CD8-positive, alpha-beta memory T cell (primary cell): ENCODE measurements around the gene TCP11L1. TPM values are rescaled to one million over a fixed set of nuclear protein-coding genes. Genes with fewer than 3 reads are reported as not detected.
A peak's percentile ranks its signal among the peaks of the same experiment; 100 is the strongest.

Experiments
- CTCF ChIA-PET: fragments of 350-600 bp; sonication (Branson Sonifier 250); formaldehyde crosslinking; loops from one replicate; lab custom pipeline; 2021; ENCODE audit warnings: antibody characterized with exemption; lab: Charles Lee
- POLR2A ChIA-PET: fragments of 350-600 bp; sonication (Branson Sonifier 250); formaldehyde crosslinking; loops from one replicate; lab custom pipeline; 2021; ENCODE audit warnings: antibody characterized with exemption; lab: Charles Lee
- DNase-seq, 5 donors: peaks; one replicate each; pipeline versions ENCODE4 v3.0.0 to v3.0.0-alpha.2; 2020 to 2022; ENCODE audit warnings: mixed read lengths in 1 of 5
- H3K27ac ChIP-seq: one replicate; pipeline ENCODE4 v1.7.0; 2013; ENCODE audit warnings: low read depth, mild to moderate bottlenecking, low read length, moderate library complexity
- H3K27me3 ChIP-seq: 2 replicates; pipeline ENCODE4 v1.7.0; 2013; ENCODE audit warnings: low read length, mild to moderate bottlenecking; ENCODE audit not compliant: insufficient read depth, poor library complexity, severe bottlenecking
- H3K36me3 ChIP-seq: 2 replicates; pipeline ENCODE4 v1.7.0; 2013; ENCODE audit warnings: mild to moderate bottlenecking, low read length, moderate library complexity; ENCODE audit not compliant: insufficient read depth
- H3K4me1 ChIP-seq: 2 replicates; pipeline ENCODE4 v1.7.0; 2013; ENCODE audit warnings: mild to moderate bottlenecking, low read length, moderate library complexity; ENCODE audit not compliant: insufficient read depth
- H3K4me3 ChIP-seq: 2 replicates; pipeline ENCODE4 v1.7.0; 2013; ENCODE audit warnings: mild to moderate bottlenecking, low read length
- H3K9me3 ChIP-seq: 2 replicates; pipeline ENCODE4 v1.7.0; 2013; ENCODE audit warnings: mild to moderate bottlenecking, low read length
- H3K27ac Mint-ChIP-seq, 8 donors: one replicate each; pipeline ENCODE4 v1.8.0; 2020 to 2021; ENCODE audit warnings: mixed read lengths in 8 of 8, mild to moderate bottlenecking in 6 of 8, inconsistent platforms in 3 of 8, moderate library complexity in 3 of 8
- H3K27me3 Mint-ChIP-seq, 2 donors: one replicate each; pipeline ENCODE4 v1.8.0; 2020 to 2021; ENCODE audit warnings: mixed read lengths in 2 of 2, mild to moderate bottlenecking in 1 of 2, moderate library complexity in 1 of 2
- H3K36me3 Mint-ChIP-seq, 3 donors: one replicate each; pipeline ENCODE4 v1.8.0; 2020 to 2021; ENCODE audit warnings: mixed read lengths in 3 of 3, inconsistent platforms in 1 of 3, mild to moderate bottlenecking in 1 of 3
- H3K4me1 Mint-ChIP-seq, 3 donors: one replicate each; pipeline ENCODE4 v1.8.0; 2020 to 2021; ENCODE audit warnings: mixed read lengths in 3 of 3, inconsistent platforms in 1 of 3, mild to moderate bottlenecking in 1 of 3
- H3K4me3 Mint-ChIP-seq, 7 donors: one replicate each; pipeline ENCODE4 v1.8.0; 2020 to 2021; ENCODE audit warnings: mixed read lengths in 7 of 7, mild to moderate bottlenecking in 6 of 7, moderate library complexity in 4 of 7, inconsistent platforms in 2 of 7
- H3K9me3 Mint-ChIP-seq, 5 donors: one replicate each; pipeline ENCODE4 v1.8.0; 2020 to 2022; ENCODE audit warnings: mixed read lengths in 5 of 5, mild to moderate bottlenecking in 3 of 5, moderate library complexity in 2 of 5, inconsistent platforms in 1 of 5
- polyA plus RNA-seq: library from polyadenylated mRNA; unstranded; fragments of 300-500 nt; fragmentation: Illumina TruSeq; gene quantifications from one replicate; pipeline ENCODE4 v1.2.3, GENCODE V29; 2021
- total RNA-seq, 2 experiments: library from RNA; stranded (reverse); gene quantifications; one replicate each; pipeline ENCODE4 v1.2.3, GENCODE V29; 2021

TCP11L1 gene, protein sequence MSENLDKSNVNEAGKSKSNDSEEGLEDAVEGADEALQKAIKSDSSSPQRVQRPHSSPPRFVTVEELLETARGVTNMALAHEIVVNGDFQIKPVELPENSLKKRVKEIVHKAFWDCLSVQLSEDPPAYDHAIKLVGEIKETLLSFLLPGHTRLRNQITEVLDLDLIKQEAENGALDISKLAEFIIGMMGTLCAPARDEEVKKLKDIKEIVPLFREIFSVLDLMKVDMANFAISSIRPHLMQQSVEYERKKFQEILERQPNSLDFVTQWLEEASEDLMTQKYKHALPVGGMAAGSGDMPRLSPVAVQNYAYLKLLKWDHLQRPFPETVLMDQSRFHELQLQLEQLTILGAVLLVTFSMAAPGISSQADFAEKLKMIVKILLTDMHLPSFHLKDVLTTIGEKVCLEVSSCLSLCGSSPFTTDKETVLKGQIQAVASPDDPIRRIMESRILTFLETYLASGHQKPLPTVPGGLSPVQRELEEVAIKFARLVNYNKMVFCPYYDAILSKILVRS
- 10 to 100 TPM; 22.1 to 22.2 TPM for total RNA-seq
- 7.5 TPM for polyA plus RNA-seq

DNA sequence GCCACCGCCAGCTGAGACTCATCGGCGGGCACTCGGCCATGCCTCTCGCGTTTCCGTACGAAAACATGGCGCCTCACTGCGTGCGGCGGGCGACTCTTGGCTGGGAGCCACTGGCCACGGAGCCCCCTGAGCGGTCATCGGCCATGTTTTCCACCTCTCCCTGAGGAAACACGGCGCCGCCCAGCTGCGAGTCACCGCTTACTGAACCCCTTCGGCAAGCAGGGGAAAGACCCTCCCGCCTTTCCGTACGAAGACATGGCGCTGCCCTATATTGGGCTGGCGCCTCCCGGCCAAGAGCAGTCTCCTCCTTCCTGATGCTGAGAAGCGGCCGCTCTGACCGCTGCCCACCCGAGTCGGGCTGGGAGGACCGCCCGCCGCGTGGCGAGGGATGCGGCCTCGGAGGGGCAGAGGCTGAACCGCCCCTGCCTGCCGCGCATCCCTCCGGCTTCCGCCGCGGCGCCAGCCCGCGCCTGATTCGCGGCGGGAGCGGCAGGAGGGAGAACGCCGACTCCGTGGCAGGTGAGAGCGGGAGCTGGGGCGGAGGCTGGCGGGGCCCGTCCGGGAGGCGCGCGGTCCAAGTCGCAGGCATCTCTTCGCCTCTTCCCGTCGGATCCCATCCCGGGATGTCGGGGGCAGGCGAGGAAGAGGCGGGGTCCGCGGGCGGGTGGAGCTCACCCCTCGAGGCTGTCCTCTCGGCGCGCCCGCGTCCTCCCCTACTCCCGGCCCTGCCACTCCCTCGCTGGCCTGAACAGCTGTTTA lies at the start of gene TCP11L1:
Gene TCP11L1 (plus strand): TSS at position 299 of the 759 bp plus-strand sequence. CDS start 4,202 bp downstream, outside the sequence.
- H3K36me3 Mint-ChIP-seq: peaks cover 0 to 15% (median 0%) of the 10 kb centered on the region in 3 donors
- peaks cover 5 to 11% of the 10 kb centered on the region in 2 donors for H3K27me3 Mint-ChIP-seq
- DNase-seq: peak; percentile 47 to 89 (median 79)
- no peaks in the 10 kb centered on the region for H3K9me3 Mint-ChIP-seq
- H3K4me1 ChIP-seq: peaks cover 10% of the 10 kb centered on the region
- H3K4me1 Mint-ChIP-seq: peaks cover 16 to 23% (median 23%) of the 10 kb centered on the region in 3 donors
- H3K27me3 ChIP-seq: no peaks in the 10 kb centered on the region
- POLR2A ChIA-PET: interaction anchor here (0.8 to 1.4 kb wide), 6 partner anchors 14 to 28 kb away, joined by 3 to 5 read pairs (median 3); partner anchors contain the start of gene DEPDC7
- peak within 1 kb of the TSS; percentile 92 to 98 (median 94) for H3K27ac Mint-ChIP-seq
- peak within 1 kb of the TSS; percentile 78 for H3K27ac ChIP-seq
- H3K9me3 ChIP-seq: no peaks in the 10 kb centered on the region
- no peaks in the 10 kb centered on the region for H3K36me3 ChIP-seq
- H3K4me3 Mint-ChIP-seq: peak within 1 kb of the TSS; percentile 94 to 98 (median 95)
- H3K4me3 ChIP-seq: peak within 1 kb of the TSS; percentile 96
- CTCF ChIA-PET: interaction anchor here (0.6 to 3.1 kb wide), 12 partner anchors 8 to 145 kb away, joined by 3 to 19 read pairs (median 4); partner anchors contain the start of gene DEPDC7

DNA sequence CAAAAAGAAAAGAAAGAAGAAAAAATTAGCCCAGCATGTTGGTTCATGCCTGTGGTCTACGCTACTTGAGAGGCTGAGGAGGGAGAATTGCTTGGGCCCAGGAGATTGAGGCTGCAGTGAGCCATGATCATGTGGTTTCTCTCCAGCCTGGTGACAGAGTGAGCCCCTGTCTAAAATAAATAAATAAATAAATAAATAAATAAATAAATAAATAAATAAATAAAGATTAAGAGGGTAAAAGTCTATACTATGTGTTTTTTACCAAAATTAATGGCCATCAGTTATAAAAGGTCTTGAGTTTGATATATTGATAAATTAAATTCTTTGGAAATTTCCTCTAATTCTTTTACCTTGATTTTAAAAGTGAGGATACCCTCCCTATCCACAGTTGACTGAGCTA lies 48.9 kb upstream of the TCP11L1 start:
- ChIA-PET CTCF (no interaction called here), POLR2A (no interaction called here)
- H3K9me3 Mint-ChIP-seq: peaks cover 0 to 7% (median 6%) of the 10 kb centered on the region in 5 donors
- H3K36me3 Mint-ChIP-seq: peaks cover 0 to 3% (median 0%) of the 10 kb centered on the region in 3 donors
- peaks cover 4% of the 10 kb centered on the region for H3K9me3 ChIP-seq
- no peaks in the 10 kb centered on the region for H3K4me1 Mint-ChIP-seq
- H3K4me3 Mint-ChIP-seq: no peak overlapping the region
- H3K4me1 ChIP-seq: no peaks in the 10 kb centered on the region
- no peaks in the 10 kb centered on the region for H3K27me3 ChIP-seq
- H3K27ac ChIP-seq: no peak overlapping the region
- no peak overlapping the region for H3K27ac Mint-ChIP-seq
- no peak overlapping the region for H3K4me3 ChIP-seq
- H3K36me3 ChIP-seq: no peaks in the 10 kb centered on the region
- no peaks in the 10 kb centered on the region for H3K27me3 Mint-ChIP-seq
- no peak for DNase-seq

DNA sequence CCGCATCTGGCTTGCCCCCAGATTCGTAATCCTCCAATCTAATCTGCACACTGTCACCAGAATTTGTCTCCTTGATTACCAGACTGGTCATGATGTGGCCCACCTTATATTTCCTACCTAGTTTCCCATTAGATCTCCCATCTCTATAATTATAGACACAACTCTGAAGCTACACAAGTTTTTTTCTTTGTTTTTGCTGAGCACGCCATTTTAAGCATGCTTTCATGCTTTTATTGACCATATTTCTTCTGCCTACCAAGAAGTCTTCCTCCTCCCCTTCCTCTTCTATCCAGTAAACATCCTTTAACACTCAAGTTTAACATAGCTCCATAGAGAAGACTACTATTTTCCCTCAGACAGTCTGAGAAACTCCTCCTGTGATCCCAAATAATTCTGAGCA lies 47.9 kb upstream of the TCP11L1 start:
- H3K9me3 Mint-ChIP-seq: peaks cover 0 to 7% (median 6%) of the 10 kb centered on the region in 5 donors

DNA sequence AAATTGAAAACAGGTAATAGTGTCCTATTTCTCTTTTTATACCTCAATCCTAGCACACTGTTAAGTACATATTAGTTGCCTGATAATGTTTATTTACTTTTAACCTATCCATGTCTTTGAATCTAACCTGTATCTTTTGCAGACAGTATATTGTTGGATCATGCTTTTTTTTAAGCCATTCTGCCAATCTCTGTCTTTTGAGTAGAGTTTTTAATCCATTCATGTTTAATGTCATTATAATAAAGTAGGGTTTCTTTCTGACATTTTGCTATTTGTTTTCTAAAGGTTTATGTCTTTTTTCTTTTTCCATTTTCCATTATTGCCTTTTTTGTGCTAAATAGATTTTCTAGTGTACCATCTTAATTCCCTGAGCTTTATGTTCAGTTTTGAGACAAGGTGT lies 47.5 kb upstream of the TCP11L1 start:
- POLR2A ChIA-PET: no interaction called here
- H3K9me3 ChIP-seq: peaks cover 4% of the 10 kb centered on the region
- H3K4me1 Mint-ChIP-seq: no peaks in the 10 kb centered on the region
- H3K4me3 Mint-ChIP-seq: no peak overlapping the region
- DNase-seq: no peak
- H3K4me3 ChIP-seq: no peak overlapping the region
- H3K27me3 ChIP-seq: no peaks in the 10 kb centered on the region
- peaks cover 0 to 3% (median 0%) of the 10 kb centered on the region in 3 donors for H3K36me3 Mint-ChIP-seq
- H3K9me3 Mint-ChIP-seq: peaks cover 0 to 7% (median 6%) of the 10 kb centered on the region in 5 donors
- H3K4me1 ChIP-seq: no peaks in the 10 kb centered on the region
- H3K27ac ChIP-seq: no peak overlapping the region
- H3K36me3 ChIP-seq: no peaks in the 10 kb centered on the region
- H3K27ac Mint-ChIP-seq: no peak overlapping the region
- H3K27me3 Mint-ChIP-seq: no peaks in the 10 kb centered on the region
- CTCF ChIA-PET: interaction anchor here (1.5 kb wide), 1 partner anchor 9 kb away, joined by 3 read pairs; no protein-coding TSS in a partner anchor

More for the DNA sequence above, 47.9 kb upstream of the TCP11L1 start:
- H3K36me3 ChIP-seq: no peaks in the 10 kb centered on the region
- ChIA-PET CTCF (interaction anchor here (1.5 kb wide), 1 partner anchor 9 kb away, joined by 3 read pairs; no protein-coding TSS in a partner anchor), POLR2A (no interaction called here)
- peaks cover 0 to 3% (median 0%) of the 10 kb centered on the region in 3 donors for H3K36me3 Mint-ChIP-seq
- H3K4me3 Mint-ChIP-seq: no peak overlapping the region
- H3K4me1 Mint-ChIP-seq: no peaks in the 10 kb centered on the region
- no peaks in the 10 kb centered on the region for H3K27me3 ChIP-seq
- no peak overlapping the region for H3K27ac ChIP-seq
- H3K4me1 ChIP-seq: no peaks in the 10 kb centered on the region
- H3K4me3 ChIP-seq: no peak overlapping the region
- H3K27ac Mint-ChIP-seq: no peak overlapping the region
- H3K9me3 ChIP-seq: peaks cover 4% of the 10 kb centered on the region
- H3K27me3 Mint-ChIP-seq: no peaks in the 10 kb centered on the region
- no peak for DNase-seq

DNA sequence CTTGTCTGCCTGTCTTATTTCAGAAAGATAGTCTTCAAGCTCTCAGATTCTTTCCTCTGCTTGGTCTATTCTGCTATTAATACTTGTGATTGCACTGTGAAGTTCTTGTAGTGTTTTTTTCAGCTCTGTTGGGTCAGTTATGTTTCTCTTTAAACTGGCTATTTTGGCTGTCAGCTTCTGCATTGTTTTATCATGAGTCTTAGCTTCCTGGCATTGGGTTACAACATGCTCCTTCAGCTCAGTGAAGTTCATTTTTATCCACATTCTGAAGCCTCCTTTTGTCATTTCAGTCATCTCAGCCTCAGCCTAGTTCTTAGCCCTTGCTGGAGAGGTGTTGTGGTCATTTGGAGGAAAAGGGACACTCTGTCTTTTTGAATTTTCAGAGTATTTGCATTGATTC lies 39.2 kb upstream of the TCP11L1 start:
- H3K9me3 Mint-ChIP-seq: peaks cover 0 to 10% (median 6%) of the 10 kb centered on the region in 5 donors
- no peak overlapping the region for H3K27ac Mint-ChIP-seq
- DNase-seq: no peak
- ChIA-PET POLR2A (no interaction called here), CTCF (no interaction called here)
- H3K36me3 ChIP-seq: no peaks in the 10 kb centered on the region
- no peak overlapping the region for H3K4me3 Mint-ChIP-seq
- H3K4me1 ChIP-seq: peaks cover 7% of the 10 kb centered on the region
- no peaks in the 10 kb centered on the region for H3K9me3 ChIP-seq
- H3K36me3 Mint-ChIP-seq: peaks cover 0 to 12% (median 0%) of the 10 kb centered on the region in 3 donors
- no peaks in the 10 kb centered on the region for H3K27me3 ChIP-seq
- H3K27me3 Mint-ChIP-seq: peaks cover 6 to 16% of the 10 kb centered on the region in 2 donors
- H3K4me1 Mint-ChIP-seq: peaks cover 6 to 9% (median 8%) of the 10 kb centered on the region in 3 donors
- H3K27ac ChIP-seq: no peak overlapping the region
- no peak overlapping the region for H3K4me3 ChIP-seq

DNA sequence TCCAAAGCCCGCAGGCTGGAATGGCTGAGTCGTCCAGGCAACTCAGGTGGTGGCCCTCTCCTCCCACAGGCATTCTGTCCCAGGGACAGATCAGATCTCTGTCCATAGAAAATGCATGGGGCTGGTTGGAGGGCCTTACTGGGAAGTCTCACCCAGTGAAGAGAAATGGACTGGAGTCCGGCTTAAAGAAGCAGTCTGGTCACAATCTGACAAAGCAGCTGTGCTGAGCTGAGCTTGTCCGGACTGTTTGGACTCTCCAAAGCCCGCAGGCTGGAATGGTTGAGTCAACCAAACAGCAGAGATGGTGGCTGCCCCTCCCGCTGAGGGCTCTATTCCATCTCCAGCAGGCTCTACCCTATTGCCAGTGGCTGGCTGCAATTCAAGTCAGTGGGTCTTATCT lies 38.1 kb upstream of the TCP11L1 start:
- H3K4me3 ChIP-seq: no peak overlapping the region
- Mint-ChIP-seq H3K4me3 (no peak overlapping the region), H3K27me3 (peaks cover 6 to 16% of the 10 kb centered on the region in 2 donors), H3K27ac (no peak overlapping the region), H3K4me1 (peaks cover 15 to 20% (median 19%) of the 10 kb centered on the region in 3 donors), H3K9me3 (peaks cover 0 to 10% (median 6%) of the 10 kb centered on the region in 5 donors), H3K36me3 (peaks cover 0 to 12% (median 0%) of the 10 kb centered on the region in 3 donors)
- CTCF ChIA-PET: no interaction called here
- H3K9me3 ChIP-seq: no peaks in the 10 kb centered on the region
- DNase-seq: no peak
- POLR2A ChIA-PET: no interaction called here
- H3K36me3 ChIP-seq: no peaks in the 10 kb centered on the region
- H3K4me1 ChIP-seq: peaks cover 18% of the 10 kb centered on the region
- H3K27ac ChIP-seq: no peak overlapping the region
- no peaks in the 10 kb centered on the region for H3K27me3 ChIP-seq

DNA sequence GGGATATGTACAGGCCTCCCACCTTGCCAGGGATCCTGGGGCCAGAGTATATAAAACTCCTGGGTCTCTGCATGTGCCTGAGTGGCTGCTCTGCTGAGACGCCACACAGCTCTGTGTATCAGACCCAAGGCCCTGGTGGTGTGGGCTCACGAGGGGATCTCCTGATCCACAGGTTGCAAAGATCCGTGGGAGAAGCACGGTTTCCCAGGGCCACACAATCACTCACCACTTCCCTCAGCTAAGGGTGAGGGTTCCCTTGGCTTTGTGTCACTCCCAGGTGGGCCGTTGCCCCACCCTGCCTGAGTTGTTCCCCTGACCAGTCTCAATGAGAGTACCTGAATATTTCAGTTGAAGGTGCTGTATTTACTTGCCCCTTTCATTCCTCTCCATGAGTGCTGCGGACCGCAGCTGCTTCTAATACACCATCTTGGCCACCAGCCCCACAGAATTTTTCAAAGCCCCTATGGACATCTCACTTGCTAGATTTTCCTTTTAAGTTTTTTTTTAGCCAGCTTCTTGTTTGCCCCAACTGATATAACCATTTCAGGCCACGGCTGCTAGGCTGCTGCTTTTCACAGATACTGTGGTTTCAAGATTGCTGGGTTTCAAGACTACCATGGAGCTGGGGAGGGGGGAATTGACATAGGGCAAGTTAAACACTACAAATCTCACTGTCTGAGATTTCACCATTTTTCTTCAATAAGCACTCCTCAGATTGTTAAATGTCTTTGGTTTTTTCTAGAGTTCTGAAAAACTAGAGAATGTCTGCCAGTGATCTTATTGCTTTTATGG lies 37.4 kb upstream of the TCP11L1 start:
- peaks cover 18 to 24% (median 24%) of the 10 kb centered on the region in 3 donors for H3K4me1 Mint-ChIP-seq
- Histone ChIP-seq H3K27me3 (no peaks in the 10 kb centered on the region), H3K27ac (no peak overlapping the region), H3K4me3 (no peak overlapping the region), H3K36me3 (no peaks in the 10 kb centered on the region), H3K4me1 (peaks cover 22% of the 10 kb centered on the region), H3K9me3 (no peaks in the 10 kb centered on the region)
- H3K4me3 Mint-ChIP-seq: no peak overlapping the region
- peaks cover 6 to 16% of the 10 kb centered on the region in 2 donors for H3K27me3 Mint-ChIP-seq
- ChIA-PET CTCF (no interaction called here), POLR2A (no interaction called here)
- peaks cover 0 to 12% (median 0%) of the 10 kb centered on the region in 3 donors for H3K36me3 Mint-ChIP-seq
- no peak overlapping the region for H3K27ac Mint-ChIP-seq
- DNase-seq: no peak
- peaks cover 0 to 10% (median 6%) of the 10 kb centered on the region in 5 donors for H3K9me3 Mint-ChIP-seq
